ENCODE measurements around the gene HOXB7. TPM values are rescaled to one million over a fixed set of nuclear protein-coding genes. Genes with fewer than 3 reads are reported as not detected.

HOXB7 gene
- total RNA-seq, 1 donor from 2014 or later: 0.30 TPM

DNA sequence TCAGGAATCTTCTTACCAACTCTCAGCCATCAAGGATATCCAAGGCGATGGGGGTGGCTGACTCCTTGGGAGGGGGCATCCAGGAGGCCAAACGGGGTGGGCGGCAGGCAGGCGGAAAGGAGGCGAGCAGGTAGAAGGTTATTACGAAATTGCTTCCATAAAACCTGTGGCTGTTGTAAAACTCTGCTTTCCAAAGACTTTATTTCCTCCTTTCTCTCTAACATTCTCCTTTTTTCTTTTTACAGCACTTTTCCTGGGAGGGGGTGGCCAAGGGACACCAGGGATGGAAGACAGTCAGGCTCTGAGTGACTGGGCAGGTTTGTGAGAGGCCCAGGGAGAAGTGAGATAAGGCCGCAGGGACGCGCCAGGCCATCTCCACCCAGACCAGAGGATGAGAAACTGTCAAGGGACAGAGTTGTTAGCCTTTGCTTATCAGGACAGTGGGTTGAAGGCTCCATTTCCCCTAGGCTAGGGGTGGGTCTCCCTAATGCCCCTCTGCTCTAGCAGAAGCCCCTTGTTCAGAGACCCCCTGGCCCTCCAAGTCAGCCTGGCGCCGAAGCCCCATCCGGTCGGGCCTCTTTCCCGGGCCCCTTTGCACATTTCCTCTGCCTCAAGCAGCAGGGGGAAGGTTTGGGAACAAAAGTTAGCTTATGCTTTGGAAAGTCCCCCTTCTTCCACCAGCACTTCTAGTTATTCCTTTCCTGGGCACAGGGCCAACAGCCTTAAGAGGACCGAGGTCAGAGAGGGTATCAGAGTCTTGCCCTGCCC lies 20.3 kb upstream of the HOXB7 start:
- intact Hi-C loops (cut with micrococcal nuclease): no loop called here
- no peak overlapping the region for H3K4me3 Mint-ChIP-seq
- peaks cover 8% of the 10 kb centered on the region for H3K4me1 Mint-ChIP-seq
- no peaks in the 10 kb centered on the region for H3K9me3 Mint-ChIP-seq
- no peak for DNase-seq
- H3K36me3 Mint-ChIP-seq (ENCODE audit: low read depth): no peaks in the 10 kb centered on the region
- H3K27me3 Mint-ChIP-seq: peaks cover 89% of the 10 kb centered on the region
- no peak overlapping the region for H3K27ac Mint-ChIP-seq

DNA sequence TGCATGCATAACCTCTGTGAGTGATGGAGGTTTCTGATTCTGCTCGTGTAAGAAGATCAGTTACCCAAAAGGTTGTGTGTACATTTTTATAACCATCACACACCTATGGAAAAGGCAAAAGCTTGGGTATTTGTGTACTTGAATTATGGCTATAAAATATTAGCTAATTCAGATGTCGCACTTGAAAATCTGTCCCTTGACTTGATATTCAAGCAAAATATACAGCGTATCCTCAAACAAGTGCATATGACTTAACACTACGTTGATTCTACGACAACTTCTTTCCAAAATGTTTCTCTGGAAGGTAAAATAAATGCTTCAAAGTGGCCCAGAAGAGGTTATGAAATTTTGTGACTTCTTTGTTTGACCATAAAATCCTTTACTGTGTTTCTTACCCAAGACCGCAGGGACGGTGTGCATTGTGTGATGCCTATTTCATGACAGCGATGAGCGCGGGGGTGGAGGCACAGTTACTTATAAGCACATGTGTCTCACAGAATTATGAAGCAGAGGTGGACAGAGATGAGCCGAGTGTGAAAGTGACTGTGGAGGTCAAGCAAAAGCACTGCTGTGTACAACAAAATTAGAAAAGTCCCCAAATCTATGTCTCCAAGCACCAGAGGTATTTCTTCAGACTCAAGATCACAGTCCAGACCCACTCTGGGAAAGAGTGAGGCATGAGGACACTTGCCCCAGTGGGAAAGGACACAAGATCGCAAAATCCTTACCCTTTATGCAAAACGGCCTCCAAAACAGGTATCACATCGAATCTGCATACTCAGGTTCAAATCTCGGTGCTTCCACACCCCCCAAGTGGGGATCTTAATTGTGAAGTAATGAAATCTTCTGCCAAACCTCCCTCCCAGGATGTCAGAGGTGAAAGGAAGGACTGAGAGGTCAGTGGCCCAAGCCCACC lies 19.4 kb upstream of the HOXB7 start:
- no peak overlapping the region for H3K4me3 Mint-ChIP-seq
- peaks cover 11% of the 10 kb centered on the region for H3K4me1 Mint-ChIP-seq
- H3K27ac Mint-ChIP-seq: no peak overlapping the region
- no peaks in the 10 kb centered on the region for H3K36me3 Mint-ChIP-seq (ENCODE audit: low read depth)
- peaks cover 84% of the 10 kb centered on the region for H3K27me3 Mint-ChIP-seq
- DNase-seq: no peak
- intact Hi-C loops (cut with micrococcal nuclease): no loop called here
- no peaks in the 10 kb centered on the region for H3K9me3 Mint-ChIP-seq

DNA sequence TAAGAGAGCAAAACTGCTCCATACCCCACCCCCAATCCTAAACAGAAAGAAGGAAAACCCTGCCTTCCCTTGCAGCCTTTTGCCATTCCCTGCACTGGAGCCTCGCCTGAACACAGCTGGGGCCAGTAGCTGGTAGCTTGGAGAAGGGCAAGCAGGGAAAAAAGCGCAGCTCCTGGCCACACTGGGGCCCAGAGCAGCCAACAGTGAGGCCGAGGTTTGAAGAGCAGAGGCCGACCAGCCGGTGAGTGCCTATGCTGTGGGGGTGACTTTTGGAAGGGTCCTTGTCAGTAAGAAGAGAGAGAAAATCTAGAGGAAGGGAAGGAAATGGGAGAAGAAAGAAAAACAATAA lies 18.6 kb upstream of the HOXB7 start:
- peaks cover 79% of the 10 kb centered on the region for H3K27me3 Mint-ChIP-seq
- H3K9me3 Mint-ChIP-seq: no peaks in the 10 kb centered on the region
- no peak overlapping the region for H3K27ac Mint-ChIP-seq
- no peak overlapping the region for H3K4me3 Mint-ChIP-seq
- intact Hi-C loops (cut with micrococcal nuclease): loop anchor here (5.0 kb wide), 1 partner anchor 37 kb away; the partner anchor contains the start of genes HOXB3 and HOXB5
- DNase-seq: no peak
- no peaks in the 10 kb centered on the region for H3K36me3 Mint-ChIP-seq (ENCODE audit: low read depth)
- peaks cover 11% of the 10 kb centered on the region for H3K4me1 Mint-ChIP-seq

DNA sequence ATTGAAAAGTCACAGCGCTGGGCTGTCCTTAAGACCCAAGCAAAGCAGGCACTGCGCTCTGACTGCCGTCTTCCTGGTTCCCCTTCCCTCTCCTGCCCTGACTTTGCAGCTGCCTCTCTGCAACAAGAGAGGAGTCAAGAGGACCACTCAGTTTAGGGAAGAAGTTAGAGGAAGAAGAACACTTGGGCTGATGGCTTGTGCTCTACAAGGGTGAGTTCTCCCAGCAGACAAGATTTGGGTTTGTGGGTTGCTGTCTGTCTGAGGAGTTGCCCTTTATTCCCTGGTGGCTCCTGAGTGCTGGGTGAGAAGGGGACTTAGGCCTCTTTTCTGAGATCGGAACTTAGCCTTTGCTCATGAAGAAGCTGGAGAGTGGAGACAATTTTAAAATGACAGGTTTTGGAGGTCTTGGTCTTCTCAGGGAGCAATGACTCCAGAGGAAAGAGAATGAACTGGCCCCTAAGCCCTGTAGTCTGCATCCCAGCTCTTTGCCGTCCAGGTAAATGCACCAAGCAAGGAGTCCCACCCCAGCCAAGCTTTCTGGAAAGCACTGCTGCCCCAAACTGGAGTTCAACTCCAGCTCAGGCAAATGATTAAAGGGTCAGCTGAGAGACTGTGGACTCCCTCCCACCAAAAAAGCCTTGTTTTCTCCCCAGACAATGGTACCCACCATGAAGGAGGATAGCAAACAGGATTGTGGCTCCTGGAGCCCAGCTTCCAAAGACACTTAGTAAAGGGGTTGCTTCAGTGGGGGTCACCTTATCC lies 18.0 kb upstream of the HOXB7 start:
- no peak for DNase-seq
- Mint-ChIP-seq H3K27ac (no peak overlapping the region), H3K4me3 (no peak overlapping the region), H3K36me3 (ENCODE audit: low read depth) (no peaks in the 10 kb centered on the region), H3K9me3 (no peaks in the 10 kb centered on the region), H3K27me3 (peaks cover 80% of the 10 kb centered on the region), H3K4me1 (peaks cover 12% of the 10 kb centered on the region)
- intact Hi-C loops (cut with micrococcal nuclease): loop anchor here (5.0 kb wide), 1 partner anchor 37 kb away; the partner anchor contains the start of genes HOXB3 and HOXB5

DNA sequence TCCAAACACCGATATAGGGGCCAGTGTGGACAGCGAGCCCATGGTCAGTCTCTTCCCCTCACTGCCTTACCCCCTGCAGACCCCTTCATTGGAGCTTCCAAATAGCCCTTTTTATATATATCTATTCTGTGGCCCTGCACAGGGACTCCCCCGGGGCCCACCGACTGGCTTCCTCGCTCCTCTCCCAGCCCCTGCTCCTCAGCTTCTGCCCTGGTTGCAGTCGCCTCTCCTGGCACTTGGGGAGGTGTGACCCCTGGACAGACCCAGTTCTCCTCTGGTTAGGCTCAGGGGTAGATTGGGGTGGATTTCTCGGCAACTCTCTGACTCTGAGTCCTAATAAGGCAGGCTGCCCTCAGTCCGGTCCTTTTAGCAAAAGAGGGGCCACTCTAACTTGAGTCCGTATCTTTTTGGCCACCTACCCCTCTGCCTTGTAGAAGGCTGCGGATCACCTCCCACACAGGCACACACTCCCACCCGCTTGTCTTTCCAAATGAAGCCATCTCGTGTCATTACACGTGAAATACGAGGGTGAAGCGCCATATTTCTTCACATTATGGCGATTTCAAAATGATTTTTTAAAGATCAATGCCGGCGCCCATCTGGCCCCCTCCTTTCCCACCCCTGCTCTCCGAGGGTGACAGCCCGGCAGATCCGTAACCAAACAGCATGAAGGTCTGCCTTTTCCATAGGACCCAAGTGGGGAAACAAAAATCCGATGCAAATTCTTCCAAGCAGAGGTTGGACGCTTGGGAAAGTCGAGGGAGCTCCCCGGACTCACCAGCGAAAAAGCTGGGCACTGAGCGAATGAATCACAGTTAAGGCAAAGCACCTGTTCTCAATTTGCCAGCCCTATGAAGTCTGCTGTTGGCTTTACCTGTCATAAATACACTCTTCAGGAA lies 17.1 kb upstream of the HOXB7 start:
- no peaks in the 10 kb centered on the region for H3K9me3 Mint-ChIP-seq
- H3K27ac Mint-ChIP-seq: no peak overlapping the region
- no peaks in the 10 kb centered on the region for H3K36me3 Mint-ChIP-seq (ENCODE audit: low read depth)
- H3K27me3 Mint-ChIP-seq: peaks cover 81% of the 10 kb centered on the region
- DNase-seq: no peak
- intact Hi-C loops (cut with micrococcal nuclease): loop anchor here (5.0 kb wide), 1 partner anchor 36 kb away; the partner anchor contains the start of genes HOXB3 and HOXB5
- H3K4me3 Mint-ChIP-seq: no peak overlapping the region
- H3K4me1 Mint-ChIP-seq: peaks cover 13% of the 10 kb centered on the region

DNA sequence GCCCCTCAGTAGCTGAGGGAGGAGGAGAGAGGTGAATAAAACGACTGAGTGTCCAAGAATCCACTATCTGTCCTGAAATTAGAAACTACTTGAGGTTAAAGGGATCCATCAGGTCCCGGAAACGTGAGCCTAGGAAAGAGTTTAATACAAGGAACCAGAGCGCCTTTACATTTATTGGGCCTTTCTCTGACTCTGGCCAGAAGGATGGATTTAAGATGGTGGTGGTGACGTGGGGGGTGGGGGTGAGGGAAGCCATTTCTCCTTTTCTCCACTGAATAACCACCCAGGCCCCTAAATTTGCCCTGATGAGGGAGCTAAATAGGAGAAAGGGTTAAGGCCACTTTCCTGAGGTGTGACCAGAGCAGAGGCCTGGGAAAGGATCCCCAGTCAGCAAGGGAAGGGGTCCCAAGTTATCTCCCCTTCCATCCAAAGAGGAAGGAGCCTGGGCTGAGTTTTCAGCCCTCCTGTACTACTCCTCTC lies 16.3 kb upstream of the HOXB7 start:
- Mint-ChIP-seq H3K27me3 (peaks cover 81% of the 10 kb centered on the region), H3K27ac (no peak overlapping the region), H3K4me3 (peak overlapping the region; percentile 85), H3K36me3 (ENCODE audit: low read depth) (no peaks in the 10 kb centered on the region), H3K9me3 (no peaks in the 10 kb centered on the region), H3K4me1 (peaks cover 10% of the 10 kb centered on the region)
- DNase-seq: no peak
- intact Hi-C loops (cut with micrococcal nuclease): loop anchor here (5.0 kb wide), 1 partner anchor 35 kb away; the partner anchor contains the start of genes HOXB3 and HOXB5

DNA sequence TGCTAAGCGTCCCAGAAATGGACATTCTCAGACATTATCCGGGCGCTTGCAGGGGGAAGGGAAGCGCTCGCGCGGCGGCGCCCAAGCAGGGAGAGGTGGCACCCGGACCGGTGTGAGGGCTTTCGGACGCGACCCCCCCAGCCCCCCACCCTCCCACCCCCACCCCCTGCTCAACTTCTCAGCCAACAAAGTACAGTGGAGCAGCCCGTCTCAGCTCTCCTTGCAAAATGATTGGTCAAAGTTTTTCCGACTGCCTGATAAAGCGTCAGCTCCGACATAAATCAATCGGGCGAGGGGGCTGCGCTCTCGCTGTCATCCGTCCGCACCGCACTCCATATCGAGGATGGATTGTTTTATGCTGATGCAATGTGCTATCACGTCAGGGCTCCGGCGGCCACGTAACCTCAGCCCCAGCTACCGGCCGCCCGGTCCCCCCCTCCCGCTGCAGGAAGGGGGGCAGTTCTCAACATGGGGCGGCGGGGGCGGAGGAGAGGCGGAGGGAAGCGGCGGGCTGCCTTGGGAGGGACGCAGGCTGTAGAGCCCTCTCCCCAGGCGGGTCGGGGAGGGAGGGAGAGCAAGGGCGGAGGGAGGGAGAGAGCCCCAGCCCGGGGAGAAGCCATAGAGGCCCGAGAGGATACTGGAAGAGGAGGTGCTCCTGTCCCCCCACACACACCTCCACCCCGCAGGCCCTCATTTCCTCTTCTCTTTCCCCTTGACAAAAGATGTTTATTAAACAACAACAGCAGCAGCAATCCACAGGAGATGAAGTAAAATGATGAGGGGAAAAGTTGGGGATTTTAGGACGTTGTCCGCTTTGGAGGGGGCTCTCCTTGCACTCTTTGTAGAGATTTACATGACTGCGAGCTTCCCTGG lies 15.7 kb upstream of the HOXB7 start, which contains the start of gene HOXB9:
Gene HOXB9, minus strand, starts transcription at position 114 of the 873 bp plus-strand sequence. Its CDS starts 89 bp downstream, at position 25.
- H3K36me3 Mint-ChIP-seq (ENCODE audit: low read depth): no peaks in the 10 kb centered on the region
- H3K4me3 Mint-ChIP-seq: peak within 1 kb of the TSS; percentile 85
- H3K27me3 Mint-ChIP-seq: peaks cover 81% of the 10 kb centered on the region
- peak within 1 kb of the TSS; percentile 79 for H3K27ac Mint-ChIP-seq
- H3K4me1 Mint-ChIP-seq: peaks cover 10% of the 10 kb centered on the region
- intact Hi-C loops (cut with micrococcal nuclease): loop anchor here (1.0 to 5.0 kb wide), 2 partner anchors 10 to 34 kb away; partner anchors contain the start of genes HOXB3 and HOXB5
- no peaks in the 10 kb centered on the region for H3K9me3 Mint-ChIP-seq
- DNase-seq: peak; percentile 74

DNA sequence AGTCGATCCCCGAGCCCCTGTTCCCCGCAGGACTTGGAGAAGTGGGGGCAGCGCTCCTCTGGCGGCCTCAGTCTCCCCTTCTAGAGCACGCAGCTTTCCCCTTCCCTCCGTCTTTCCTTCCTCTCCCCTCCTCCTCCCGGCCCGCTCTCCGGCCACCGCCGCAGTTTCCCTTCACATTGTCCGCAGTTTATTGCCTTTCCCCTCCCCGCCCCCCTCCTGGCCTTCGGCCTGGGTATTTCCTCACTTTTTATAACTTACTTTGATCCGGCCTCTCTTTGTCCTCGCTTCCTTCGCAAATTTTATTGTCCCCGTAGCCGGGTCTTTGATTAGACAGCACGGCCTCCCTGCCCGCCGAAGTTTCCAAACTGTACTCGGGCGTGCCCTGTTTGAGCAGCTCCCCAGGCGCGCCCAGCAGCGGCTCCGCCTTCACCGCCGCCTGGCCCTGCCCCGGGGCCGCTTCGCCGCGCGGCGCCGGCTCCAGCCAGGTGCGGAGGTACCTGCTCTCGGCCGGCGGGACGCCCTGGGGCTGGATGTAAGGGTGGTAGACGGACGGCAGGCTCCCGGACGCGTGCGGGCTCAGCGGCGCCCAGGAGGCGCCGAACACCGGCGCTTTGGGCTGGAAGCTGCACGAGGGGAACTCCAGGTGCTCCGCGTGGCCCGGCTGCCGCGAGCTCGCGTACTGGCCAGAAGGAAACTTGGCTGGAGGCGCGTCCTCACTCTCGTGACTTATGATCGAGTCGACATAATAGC lies 14.9 kb upstream of the HOXB7 start:
- H3K4me1 Mint-ChIP-seq: peaks cover 10% of the 10 kb centered on the region
- no peaks in the 10 kb centered on the region for H3K9me3 Mint-ChIP-seq
- peak overlapping the region; percentile 64 for H3K27ac Mint-ChIP-seq
- peaks cover 82% of the 10 kb centered on the region for H3K27me3 Mint-ChIP-seq
- peak; percentile 81 for DNase-seq
- H3K4me3 Mint-ChIP-seq: peak overlapping the region; percentile 85
- intact Hi-C loops (cut with micrococcal nuclease): loop anchor here (1.0 to 5.0 kb wide), 2 partner anchors 11 to 33 kb away; partner anchors contain the start of genes HOXB3 and HOXB5
- no peaks in the 10 kb centered on the region for H3K36me3 Mint-ChIP-seq (ENCODE audit: low read depth)

DNA sequence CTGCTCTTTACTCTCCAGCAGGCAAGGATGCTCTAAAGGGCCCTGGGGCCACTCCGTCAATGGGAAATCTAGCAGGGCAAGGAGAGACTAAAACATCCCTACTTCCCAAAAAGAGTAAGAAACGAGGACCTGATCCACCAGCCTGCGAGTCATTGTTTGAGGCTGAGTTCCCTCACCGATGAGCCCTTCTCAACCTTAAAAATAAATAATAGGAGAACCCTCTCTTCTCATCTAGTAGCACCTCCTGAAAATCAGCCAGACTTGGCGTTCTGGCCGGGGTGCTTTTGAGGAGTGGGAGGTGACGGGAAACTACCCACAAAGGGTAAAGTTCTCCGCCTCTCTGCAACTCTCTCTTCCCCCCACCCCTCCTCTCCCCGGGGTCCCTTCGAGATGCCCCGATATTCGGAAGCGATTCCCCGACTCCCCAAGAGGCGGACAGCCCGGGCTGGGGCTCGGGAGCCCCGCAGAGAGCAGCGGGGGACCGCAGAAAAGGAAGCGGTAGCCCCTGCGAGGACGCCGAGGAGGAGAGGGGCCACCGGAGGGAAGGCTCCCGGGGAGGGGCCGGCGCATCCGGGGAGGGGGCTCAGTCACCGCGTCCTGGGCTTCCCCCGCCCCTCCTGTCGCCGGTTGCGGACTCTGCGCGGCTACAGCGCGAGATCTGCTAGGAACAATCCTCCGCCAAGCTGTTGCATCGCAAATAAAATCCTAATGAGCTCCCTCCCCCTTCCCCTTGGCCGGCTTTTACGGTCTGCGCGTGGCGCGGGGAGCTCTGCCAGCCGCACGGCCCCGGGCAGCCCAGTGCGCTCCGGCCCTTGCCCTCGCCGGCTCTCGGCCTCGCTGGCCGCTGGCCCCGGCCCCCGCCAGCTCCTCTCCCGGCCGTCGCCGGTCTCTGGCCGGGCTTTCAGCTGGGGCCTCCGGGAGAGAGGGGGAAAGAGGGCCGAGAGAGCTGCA lies 14.0 kb upstream of the HOXB7 start:
- Mint-ChIP-seq H3K27ac (no peak overlapping the region), H3K4me3 (peak overlapping the region; percentile 85), H3K9me3 (no peaks in the 10 kb centered on the region), H3K27me3 (peaks cover 82% of the 10 kb centered on the region), H3K36me3 (ENCODE audit: low read depth) (no peaks in the 10 kb centered on the region), H3K4me1 (peaks cover 10% of the 10 kb centered on the region)
- DNase-seq: peak; percentile 78
- intact Hi-C loops (cut with micrococcal nuclease): loop anchor here (5.0 kb wide), 1 partner anchor 33 kb away; the partner anchor contains the start of genes HOXB3 and HOXB5

DNA sequence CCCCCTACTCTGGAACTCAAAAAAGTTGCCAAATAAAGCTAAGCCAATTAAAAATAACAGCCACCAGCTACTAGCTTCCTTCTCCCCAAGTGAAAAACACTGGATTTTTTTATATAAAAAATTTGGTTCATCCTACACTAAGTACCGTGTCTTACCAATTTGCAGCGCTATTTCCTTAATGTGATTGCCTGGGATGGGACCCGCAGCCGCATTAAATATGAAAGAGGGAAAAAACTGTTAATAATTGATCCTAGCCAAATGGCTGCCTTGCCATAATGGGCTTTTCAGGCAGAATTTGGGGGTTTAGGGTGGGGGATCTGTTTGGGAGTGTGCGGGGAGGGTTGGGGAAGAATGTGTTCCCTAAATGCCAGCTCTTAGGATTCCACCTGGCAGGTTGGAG lies 13.3 kb upstream of the HOXB7 start:
- no peak overlapping the region for H3K27ac Mint-ChIP-seq
- H3K4me3 Mint-ChIP-seq: peak overlapping the region; percentile 35
- H3K4me1 Mint-ChIP-seq: peaks cover 14% of the 10 kb centered on the region
- H3K27me3 Mint-ChIP-seq: peaks cover 81% of the 10 kb centered on the region
- intact Hi-C loops (cut with micrococcal nuclease): no loop called here
- no peaks in the 10 kb centered on the region for H3K36me3 Mint-ChIP-seq (ENCODE audit: low read depth)
- no peaks in the 10 kb centered on the region for H3K9me3 Mint-ChIP-seq
- DNase-seq: no peak

Data from activated CD4-positive, alpha-beta T cell treated with anti-CD3 and anti-CD28 coated beads, Interleukin-2, amount 10 ng/mL, durations not matched to agents 24 days and 14 days (primary cell).